Activated T-cell treated with anti-CD3 and anti-CD28 coated beads, Interleukin-2, amount 50 U/mL, for 48 hours (primary cell): ENCODE data around the gene OVOL1.
"Not testable (repeated sequence)": the region's sequence is repeated elsewhere in the genome, so short reads cannot be mapped to it uniquely, and the experiment has no call there.

Experiments
- DNase-seq, 2 experiments: peaks; one replicate each; pipeline ENCODE4 v3.0.0-alpha.2; 2020

OVOL1 gene

DNA sequence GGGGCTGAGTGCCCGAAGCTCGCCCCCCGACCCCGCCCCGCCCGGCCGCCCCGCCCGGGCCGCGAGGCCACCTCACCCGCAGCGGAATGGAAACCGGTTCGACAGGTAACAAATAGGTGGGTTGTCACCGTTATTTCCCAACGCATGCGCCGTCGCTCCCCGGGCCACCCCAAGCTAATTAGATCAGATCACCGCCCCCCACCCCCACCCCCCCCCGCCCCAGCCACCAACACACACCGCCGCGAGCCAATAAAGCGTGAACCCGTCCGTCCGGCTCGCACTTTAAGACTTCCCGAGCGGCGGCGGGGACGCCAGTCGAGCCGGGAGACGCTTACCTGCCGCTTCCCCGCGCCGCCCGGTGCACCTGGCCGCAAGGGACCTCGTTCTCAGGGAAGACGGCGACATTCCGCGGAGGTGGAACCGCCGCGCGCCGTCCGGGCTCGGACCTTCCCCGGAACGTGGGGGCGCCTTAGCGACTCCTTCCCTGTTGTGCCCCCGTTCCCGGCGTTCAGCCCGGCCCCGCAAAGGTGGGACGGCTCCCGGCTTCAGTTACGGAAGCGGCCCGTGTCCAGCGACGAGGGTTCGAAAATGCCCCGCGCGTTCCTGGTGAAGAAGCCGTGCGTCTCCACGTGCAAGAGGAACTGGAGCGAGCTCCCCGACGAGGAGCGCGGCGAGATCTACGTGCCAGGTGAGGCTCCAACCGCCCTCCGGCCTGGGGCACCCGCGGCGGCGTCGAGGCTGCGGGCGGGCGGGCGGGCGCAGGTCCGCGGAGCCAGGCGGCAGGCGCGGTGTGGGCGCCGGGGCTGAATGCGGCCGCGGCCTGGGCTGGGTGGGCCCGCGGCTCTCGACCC lies at the start of gene OVOL1:
TSS of gene OVOL1 (plus strand) at position 278 of the 851 bp plus-strand sequence. CDS start at position 589, 311 bp downstream.
- no peak for DNase-seq

- no peak for DNase-seq
These were observed 47.8 kb upstream of the OVOL1 start for GRCh38 chr11:65739022-65739421.

DNA sequence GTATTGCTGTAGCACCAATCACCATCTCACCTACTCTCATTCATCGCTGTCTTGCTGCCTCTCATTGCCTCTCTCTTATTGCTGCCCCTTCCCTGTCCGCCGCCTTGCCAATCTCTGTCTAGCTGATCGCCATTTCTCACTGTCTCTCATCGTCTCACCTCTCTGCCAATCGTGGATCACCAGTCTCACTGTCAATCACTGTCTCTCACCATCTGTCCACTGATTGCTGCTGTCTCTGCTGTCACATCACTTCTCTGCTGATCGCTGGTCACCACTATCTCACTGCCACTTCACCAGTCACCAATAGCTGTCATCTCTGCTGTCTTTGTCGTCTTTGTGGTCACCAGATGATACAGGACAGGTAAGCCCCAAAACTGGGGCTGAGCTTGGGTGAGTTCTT lies 45.7 kb upstream of the OVOL1 start:
- no peak for DNase-seq

- no peak for DNase-seq
These were observed 44.5 kb upstream of the OVOL1 start for GRCh38 chr11:65742353-65742752.

- DNase-seq: no peak
These were observed 43.2 kb upstream of the OVOL1 start for GRCh38 chr11:65743681-65744025.

DNA sequence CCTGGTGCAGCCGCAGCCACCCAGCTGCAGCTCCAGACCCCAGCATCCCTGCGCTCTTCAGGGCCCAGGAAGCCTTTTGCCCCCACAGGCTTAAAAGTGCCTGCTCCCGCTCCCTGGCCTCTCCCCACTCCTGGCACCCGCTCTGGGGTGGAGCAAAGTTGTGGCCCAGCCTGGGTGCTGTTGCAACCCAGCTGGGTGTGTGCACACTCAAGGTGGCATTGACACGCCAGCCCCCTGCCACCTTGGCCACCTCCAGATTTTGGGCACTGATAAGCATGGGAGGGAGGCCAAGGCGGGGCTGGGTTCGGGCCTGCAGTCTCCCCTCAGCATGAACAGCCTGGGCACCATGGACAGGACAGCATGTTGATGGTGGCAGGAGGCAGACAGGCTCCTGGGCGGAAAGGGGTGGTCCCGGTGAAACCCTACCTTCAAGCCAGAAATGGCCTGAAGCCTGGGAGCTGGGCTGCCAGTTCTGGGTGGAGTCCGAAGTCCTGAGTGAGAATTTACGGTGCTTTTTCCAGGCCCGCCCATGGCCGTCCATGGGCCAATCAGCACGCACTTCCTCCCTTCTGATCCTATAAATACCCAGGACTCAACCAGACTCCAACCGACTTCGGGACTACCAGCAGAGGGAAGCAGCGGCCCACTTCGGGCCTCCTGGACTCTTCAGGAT lies 42.7 kb upstream of the OVOL1 start:
- peak; percentile 44 to 48 for DNase-seq

DNA sequence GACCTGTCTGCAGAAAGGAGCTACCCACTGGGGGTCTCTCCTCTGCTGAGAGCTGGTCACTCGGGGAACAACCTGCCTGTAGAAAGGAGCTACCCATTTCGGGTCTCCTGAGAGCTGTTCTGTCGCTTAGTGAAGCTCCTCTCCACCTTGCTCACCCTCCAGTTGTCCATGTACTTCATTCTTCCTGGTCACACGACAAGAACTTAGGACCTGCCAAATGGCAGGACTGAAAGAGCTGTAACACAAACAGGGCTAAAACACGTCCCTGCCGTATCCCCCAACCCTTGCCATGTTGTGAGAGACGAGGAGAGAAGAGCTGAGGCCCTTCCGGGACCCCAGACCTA lies 42.2 kb upstream of the OVOL1 start:
- DNase-seq: no peak

- DNase-seq: no peak
These were observed 41.8 kb upstream of the OVOL1 start for GRCh38 chr11:65745049-65745448.

DNA sequence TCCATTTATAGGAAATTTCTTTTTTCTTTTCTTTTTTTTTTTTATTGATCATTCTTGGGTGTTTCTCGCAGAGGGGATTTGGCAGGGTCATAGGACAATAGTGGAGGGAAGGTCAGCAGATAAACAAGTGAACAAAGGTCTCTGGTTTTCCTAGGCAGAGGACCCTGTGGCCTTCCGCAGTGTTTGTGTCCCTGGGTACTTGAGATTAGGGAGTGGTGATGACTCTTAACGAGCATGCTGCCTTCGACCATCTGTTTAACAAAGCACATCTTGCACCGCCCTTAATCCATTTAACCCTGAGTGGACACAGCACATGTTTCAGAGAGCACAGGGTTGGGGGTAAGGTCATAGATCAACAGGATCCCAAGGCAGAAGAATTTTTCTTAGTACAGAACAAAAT lies 24.7 kb upstream of the OVOL1 start:
- DNase-seq: not testable (repeated sequence)

GRCh38 chr11:65762816-65763215 lies 24.0 kb upstream of the OVOL1 start:
- DNase-seq: not testable (repeated sequence)

- DNase-seq: no peak
These were observed 22.4 kb upstream of the OVOL1 start for GRCh38 chr11:65764434-65764833.

DNA sequence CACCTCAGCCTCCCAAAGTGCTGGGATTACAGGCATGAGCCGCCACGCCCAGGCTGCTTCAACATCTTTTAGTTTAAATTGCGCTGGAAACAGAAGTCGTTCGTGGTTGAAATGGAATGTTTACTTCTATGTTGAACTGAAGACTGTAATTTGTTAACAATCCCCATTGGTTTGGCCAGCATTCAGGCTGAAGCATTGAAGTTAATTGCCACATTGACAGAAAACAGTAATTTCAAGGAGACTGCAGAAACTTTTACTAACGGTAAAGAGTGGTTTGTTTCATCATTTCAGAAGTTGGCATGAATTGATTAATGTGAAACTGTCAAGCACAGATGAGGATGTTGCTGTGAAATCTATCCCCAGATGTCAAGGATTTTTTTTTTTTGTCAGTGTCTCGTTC lies 20.3 kb upstream of the OVOL1 start:
- DNase-seq: no peak

- no peak for DNase-seq
These were observed 19.5 kb upstream of the OVOL1 start for GRCh38 chr11:65767406-65767805.

GRCh38 chr11:65767806-65768205 lies 19.1 kb upstream of the OVOL1 start:
- DNase-seq: not testable (repeated sequence)

DNA sequence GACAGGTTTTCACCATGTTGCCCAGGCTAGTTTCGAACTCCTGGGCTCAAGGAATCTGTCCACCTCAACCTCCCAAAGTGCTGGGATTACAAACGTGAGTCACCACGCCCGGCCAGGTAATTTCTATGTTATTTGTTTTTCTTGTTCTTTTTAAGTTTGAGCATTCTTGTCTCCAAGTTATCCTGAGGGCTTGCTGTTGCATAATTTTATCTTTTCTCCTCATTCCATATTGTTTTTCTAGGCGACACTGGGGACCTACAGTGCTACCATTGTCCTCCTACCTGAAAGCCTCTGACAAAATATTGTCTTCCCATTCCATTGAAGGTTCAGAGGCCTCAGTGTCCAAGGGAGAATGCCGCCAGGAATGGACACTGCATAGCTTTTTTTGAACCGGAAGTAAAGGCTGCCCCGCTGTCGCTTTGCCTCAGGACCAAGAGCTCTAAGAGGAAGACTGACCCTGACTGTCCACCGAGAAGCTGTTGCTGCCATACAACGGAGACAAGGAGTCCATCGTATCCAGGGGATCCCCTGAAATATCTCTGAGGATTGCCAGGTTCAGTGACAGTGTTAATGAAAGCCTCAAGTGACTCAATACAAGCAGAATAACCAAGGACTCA lies 15.8 kb upstream of the OVOL1 start:
- DNase-seq: no peak

DNA sequence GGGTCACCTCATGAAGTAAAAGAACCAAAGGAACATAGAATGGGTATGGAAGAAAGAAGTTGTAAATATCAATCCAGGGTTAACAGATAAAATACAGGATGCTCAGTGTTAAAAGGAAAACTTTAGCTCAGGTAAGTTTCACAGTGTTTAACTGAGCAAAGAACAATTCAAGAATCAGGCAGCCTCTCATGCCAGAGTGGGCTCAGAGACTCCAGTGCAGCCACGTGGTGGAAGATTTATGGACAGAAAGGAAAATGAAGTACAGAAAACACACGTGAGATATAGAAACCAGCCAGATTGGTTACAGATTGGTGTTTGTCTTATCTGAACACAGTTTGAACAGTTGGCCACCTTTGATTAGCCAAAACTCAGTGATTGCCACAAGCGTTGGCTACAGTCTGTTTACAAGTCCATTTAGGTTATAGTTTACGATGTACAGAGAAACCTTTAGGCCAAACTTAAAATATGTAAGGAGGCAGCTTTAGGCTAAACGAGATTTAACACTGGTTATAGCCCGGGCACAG lies 15.2 kb upstream of the OVOL1 start:
- DNase-seq: no peak

GRCh38 chr11:65773784-65774411 lies 13.0 kb upstream of the OVOL1 start:
- DNase-seq: no peak

- DNase-seq: no peak
These were observed 12.1 kb upstream of the OVOL1 start for GRCh38 chr11:65774525-65775306.

GRCh38 chr11:65776196-65776595 lies 10.7 kb upstream of the OVOL1 start:
- no peak for DNase-seq

DNA sequence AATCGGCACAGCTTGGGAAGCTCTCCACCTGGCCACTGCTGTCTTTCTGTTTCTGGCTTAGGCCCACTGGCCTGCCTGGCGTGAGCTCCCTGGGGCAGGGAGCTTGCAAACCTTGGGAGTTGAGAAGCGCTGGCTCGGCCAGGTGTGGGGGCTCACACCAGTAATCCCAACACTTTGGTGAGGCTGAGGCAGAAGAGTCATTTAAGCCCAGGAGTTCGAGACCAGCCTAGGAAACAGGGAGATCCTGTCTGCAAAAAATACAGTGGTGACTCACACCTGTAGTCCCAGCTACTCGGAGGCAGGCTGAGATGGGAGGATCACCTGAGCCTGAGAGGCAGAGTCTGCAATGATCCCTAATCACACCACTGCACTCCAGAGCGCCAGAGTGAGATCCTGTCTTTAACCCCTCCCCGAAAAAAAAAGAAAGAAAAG lies 10.1 kb upstream of the OVOL1 start:
- no peak for DNase-seq

DNA sequence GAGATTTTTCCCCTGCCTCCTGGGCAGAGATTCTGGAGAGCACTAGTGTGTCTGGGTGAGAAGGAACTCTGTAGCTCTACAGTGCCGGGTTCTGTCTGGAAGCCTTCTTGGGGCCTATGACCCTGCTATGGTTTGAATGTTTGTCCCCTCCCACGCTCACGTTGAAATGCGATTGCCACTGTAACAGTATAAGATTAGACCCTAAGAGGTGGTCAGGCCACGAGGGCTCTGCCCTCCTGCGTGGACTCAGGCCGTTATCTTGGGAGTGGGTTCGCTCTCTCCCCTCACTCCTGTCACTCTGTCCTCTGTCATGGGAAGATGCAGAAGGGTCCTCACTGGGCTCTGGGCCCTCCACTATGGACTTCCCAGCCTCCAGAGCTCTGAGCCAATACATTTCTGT lies 9.6 kb upstream of the OVOL1 start:
- no peak for DNase-seq

DNA sequence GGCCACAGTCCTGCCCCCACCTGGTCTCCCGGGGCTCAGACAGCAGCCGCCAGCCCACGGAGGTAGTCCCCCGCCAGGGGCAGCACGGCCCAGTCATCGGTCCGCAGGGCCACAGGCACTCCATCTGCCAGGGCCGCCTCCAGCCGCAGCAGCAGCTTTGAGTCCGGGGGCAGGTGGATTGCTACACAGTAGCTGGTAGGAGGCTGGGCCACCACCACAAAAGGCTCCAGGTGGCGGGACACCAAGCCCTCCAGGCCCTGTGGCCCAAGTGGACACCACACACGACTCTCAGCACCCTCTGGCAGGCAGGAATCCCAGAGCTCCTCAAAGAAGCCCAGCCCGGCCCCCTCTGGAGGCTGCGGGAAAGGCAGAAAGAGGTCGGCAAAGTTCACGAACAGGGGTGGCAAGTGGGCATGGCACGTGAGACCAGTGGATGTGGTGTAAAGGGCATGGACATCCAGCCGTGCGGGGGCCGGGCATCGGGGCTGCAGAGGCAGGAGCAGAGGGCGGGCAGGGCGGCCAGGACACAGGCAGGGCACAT lies 9.0 kb upstream of the OVOL1 start:
- DNase-seq: peak; percentile 13 to 17
